HEK293 (cell line): ENCODE data around the gene GRK2.
"Not testable (repeated sequence)": the region's sequence is repeated elsewhere in the genome, so short reads cannot be mapped to it uniquely, and the experiment has no call there.

Experiments
- CTCF ChIA-PET: fragments of 350-600 bp; formaldehyde crosslinking; extraction: SDS; loops from one replicate; lab custom pipeline; 2021; ENCODE audit warnings: antibody characterized with exemption; lab: Yijun Ruan, JAX
- POLR2A ChIA-PET: fragments of 300-600 bp; formaldehyde crosslinking; extraction: SDS; loops from one replicate; lab custom pipeline; 2020; ENCODE audit warnings: antibody characterized with exemption, inconsistent platforms; lab: Yijun Ruan, JAX
- H3K27ac ChIP-seq: fragments of 200-500 bp; sonication (Bioruptor generic); 2 replicates; pipeline ENCODE4 v1.5.1; 2014; ENCODE audit warnings: low read depth, low read length, control low read depth, inconsistent platforms; ENCODE audit errors: extremely low read depth
- H3K36me3 ChIP-seq, 2 experiments: fragments of 200-500 bp in 1 of 2; sonication (Bioruptor generic) in 1 of 2; 1 replicate in 1 of 2; 2 replicates in 1 of 2; pipeline ENCODE4 v1.5.1; 2014 to 2017; ENCODE audit warnings: inconsistent platforms in 2 of 2, low read length in 2 of 2; ENCODE audit not compliant: control insufficient read depth in 2 of 2, insufficient read depth in 1 of 2
- H3K4me1 ChIP-seq: fragments of 200-500 bp; sonication (Bioruptor generic); 2 replicates; pipeline ENCODE4 v1.5.1; 2014; ENCODE audit warnings: mild to moderate bottlenecking, low read length, inconsistent platforms; ENCODE audit not compliant: control insufficient read depth, insufficient read depth
- H3K4me3 ChIP-seq: 2 replicates; pipeline ENCODE4 v1.5.1; 2011; ENCODE audit warnings: low read depth, mild to moderate bottlenecking, control low read depth, low read length, moderate library complexity
- H3K9me3 ChIP-seq: fragments of 200-500 bp; sonication (Bioruptor generic); 2 replicates; pipeline ENCODE4 v1.5.1; 2014; ENCODE audit warnings: low read depth, low read length, inconsistent platforms; ENCODE audit not compliant: control insufficient read depth, insufficient read depth
- GLIS2 ChIP-seq: fragments of 450-650 bp; formaldehyde crosslinking; IDR thresholded peaks from 2 replicates; pipeline ENCODE4 v1.5.1; 2016; ENCODE audit warnings: missing biosample characterization, missing genetic modification characterization
- KLF8 ChIP-seq: fragments of 450-650 bp; formaldehyde crosslinking; IDR thresholded peaks from 2 replicates; pipeline ENCODE4 v1.5.1; 2016; ENCODE audit warnings: missing biosample characterization, missing genetic modification characterization
- SCRT2 ChIP-seq: fragments of 450-650 bp; formaldehyde crosslinking; IDR thresholded peaks from 2 replicates; pipeline ENCODE4 v1.5.1; 2016; ENCODE audit warnings: missing biosample characterization, missing genetic modification characterization
- ZFHX2 ChIP-seq: fragments of 450-650 bp; formaldehyde crosslinking; conservative IDR thresholded peaks from 2 replicates; pipeline ENCODE4 v1.5.1; 2016; ENCODE audit warnings: missing biosample characterization, missing genetic modification characterization
- ZFP37 ChIP-seq: fragments of 450-650 bp; formaldehyde crosslinking; IDR thresholded peaks from 2 replicates; pipeline ENCODE4 v1.5.1; 2016; ENCODE audit warnings: missing biosample characterization, missing genetic modification characterization
- ZNF24 ChIP-seq: fragments of 450-650 bp; formaldehyde crosslinking; IDR thresholded peaks from 2 replicates; pipeline ENCODE4 v1.5.1; 2016; ENCODE audit warnings: missing biosample characterization, missing genetic modification characterization
- ZNF292 ChIP-seq: fragments of 450-650 bp; formaldehyde crosslinking; IDR thresholded peaks from 2 replicates; pipeline ENCODE4 v1.5.1; 2016; ENCODE audit warnings: low read depth, missing biosample characterization, missing genetic modification characterization, borderline replicate concordance
- ZNF335 ChIP-seq: fragments of 450-650 bp; formaldehyde crosslinking; conservative IDR thresholded peaks from 2 replicates; pipeline ENCODE4 v1.5.1; 2016; ENCODE audit warnings: missing biosample characterization, missing genetic modification characterization
- ZNF585B ChIP-seq: fragments of 450-650 bp; formaldehyde crosslinking; IDR thresholded peaks from 2 replicates; pipeline ENCODE4 v1.5.1; 2016; ENCODE audit warnings: missing biosample characterization, missing genetic modification characterization
- ZNF626 ChIP-seq: fragments of 450-650 bp; sonication (Bioruptor Pico); formaldehyde crosslinking; IDR thresholded peaks from 2 replicates; pipeline ENCODE4 v1.5.1; 2018; ENCODE audit warnings: missing biosample characterization, missing genetic modification characterization, inconsistent platforms
- ZNF792 ChIP-seq: fragments of 450-650 bp; formaldehyde crosslinking; IDR thresholded peaks from 2 replicates; pipeline ENCODE4 v1.5.1; 2016; ENCODE audit warnings: missing biosample characterization, missing genetic modification characterization
- ZNF830 ChIP-seq: fragments of 450-650 bp; IDR thresholded peaks from 2 replicates; pipeline ENCODE4 v1.5.0; 2018; ENCODE audit warnings: missing biosample characterization, missing genetic modification characterization, low read depth, mild to moderate bottlenecking, moderate library complexity
- TF ChIP-seq, protein P1 (sequence below): fragments of 450-650 bp; formaldehyde crosslinking; IDR thresholded peaks from 2 replicates; pipeline ENCODE4 v1.5.1; 2016; ENCODE audit warnings: missing biosample characterization, missing genetic modification characterization
- TF ChIP-seq, protein P2 (sequence below): fragments of 450-650 bp; formaldehyde crosslinking; IDR thresholded peaks from 2 replicates; pipeline ENCODE4 v1.5.1; 2016; ENCODE audit warnings: missing biosample characterization, missing genetic modification characterization, borderline replicate concordance
- TF ChIP-seq, protein P3 (sequence below): fragments of 450-650 bp; formaldehyde crosslinking; IDR thresholded peaks from 2 replicates; pipeline ENCODE4 v1.5.1; 2016; ENCODE audit warnings: missing biosample characterization, missing genetic modification characterization

Gene GRK2

DNA sequence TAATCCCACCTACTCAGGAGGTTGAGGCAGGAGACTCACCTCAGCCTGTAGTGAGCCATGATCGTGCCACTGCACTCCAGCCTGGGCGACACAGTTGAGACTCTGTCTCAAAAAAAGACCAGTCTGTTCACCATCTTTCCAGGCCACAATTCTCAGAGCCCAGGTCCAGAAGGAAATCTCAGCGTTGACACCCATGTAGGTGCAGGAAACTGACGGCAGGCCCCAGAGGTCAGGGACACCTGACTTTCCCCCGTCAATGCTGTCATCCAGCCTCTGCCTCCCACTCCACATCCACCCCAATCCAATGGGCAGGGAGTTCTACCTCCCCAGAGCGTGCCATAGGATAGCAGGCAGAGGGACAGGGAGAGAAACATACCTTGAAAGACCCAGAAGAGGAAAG, 5.9 kb upstream of the GRK2 start:
- no peak overlapping the region for H3K4me3 ChIP-seq
- no peaks in the 10 kb centered on the region for H3K4me1 ChIP-seq
- TF ChIP-seq, protein P1, sequence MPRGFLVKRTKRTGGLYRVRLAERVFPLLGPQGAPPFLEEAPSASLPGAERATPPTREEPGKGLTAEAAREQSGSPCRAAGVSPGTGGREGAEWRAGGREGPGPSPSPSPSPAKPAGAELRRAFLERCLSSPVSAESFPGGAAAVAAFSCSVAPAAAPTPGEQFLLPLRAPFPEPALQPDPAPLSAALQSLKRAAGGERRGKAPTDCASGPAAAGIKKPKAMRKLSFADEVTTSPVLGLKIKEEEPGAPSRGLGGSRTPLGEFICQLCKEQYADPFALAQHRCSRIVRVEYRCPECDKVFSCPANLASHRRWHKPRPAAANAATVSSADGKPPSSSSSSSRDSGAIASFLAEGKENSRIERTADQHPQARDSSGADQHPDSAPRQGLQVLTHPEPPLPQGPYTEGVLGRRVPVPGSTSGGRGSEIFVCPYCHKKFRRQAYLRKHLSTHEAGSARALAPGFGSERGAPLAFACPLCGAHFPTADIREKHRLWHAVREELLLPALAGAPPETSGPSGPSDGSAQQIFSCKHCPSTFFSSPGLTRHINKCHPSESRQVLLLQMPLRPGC (tag by site-specific recombination) = no peak
- TF ChIP-seq ZFHX2 (tag by site-specific recombination) = no peak
- no peak for TF ChIP-seq GLIS2
- TF ChIP-seq ZNF830 (tag by site-specific recombination) = no peak
- no peak for TF ChIP-seq ZNF24 (tag by site-specific recombination)
- TF ChIP-seq ZNF792 = no peak
- TF ChIP-seq, protein P2, sequence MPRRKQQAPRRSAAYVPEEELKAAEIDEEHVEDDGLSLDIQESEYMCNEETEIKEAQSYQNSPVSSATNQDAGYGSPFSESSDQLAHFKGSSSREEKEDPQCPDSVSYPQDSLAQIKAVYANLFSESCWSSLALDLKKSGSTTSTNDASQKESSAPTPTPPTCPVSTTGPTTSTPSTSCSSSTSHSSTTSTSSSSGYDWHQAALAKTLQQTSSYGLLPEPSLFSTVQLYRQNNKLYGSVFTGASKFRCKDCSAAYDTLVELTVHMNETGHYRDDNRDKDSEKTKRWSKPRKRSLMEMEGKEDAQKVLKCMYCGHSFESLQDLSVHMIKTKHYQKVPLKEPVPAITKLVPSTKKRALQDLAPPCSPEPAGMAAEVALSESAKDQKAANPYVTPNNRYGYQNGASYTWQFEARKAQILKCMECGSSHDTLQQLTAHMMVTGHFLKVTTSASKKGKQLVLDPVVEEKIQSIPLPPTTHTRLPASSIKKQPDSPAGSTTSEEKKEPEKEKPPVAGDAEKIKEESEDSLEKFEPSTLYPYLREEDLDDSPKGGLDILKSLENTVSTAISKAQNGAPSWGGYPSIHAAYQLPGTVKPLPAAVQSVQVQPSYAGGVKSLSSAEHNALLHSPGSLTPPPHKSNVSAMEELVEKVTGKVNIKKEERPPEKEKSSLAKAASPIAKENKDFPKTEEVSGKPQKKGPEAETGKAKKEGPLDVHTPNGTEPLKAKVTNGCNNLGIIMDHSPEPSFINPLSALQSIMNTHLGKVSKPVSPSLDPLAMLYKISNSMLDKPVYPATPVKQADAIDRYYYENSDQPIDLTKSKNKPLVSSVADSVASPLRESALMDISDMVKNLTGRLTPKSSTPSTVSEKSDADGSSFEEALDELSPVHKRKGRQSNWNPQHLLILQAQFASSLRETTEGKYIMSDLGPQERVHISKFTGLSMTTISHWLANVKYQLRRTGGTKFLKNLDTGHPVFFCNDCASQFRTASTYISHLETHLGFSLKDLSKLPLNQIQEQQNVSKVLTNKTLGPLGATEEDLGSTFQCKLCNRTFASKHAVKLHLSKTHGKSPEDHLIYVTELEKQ (tag by site-specific recombination) = no peak
- TF ChIP-seq ZNF626 (tag by site-specific recombination) = no peak
- TF ChIP-seq KLF8 (tag by site-specific recombination) = no peak
- no peak for TF ChIP-seq ZNF292
- TF ChIP-seq ZNF585B (tag by site-specific recombination) = no peak
- TF ChIP-seq, protein P3, sequence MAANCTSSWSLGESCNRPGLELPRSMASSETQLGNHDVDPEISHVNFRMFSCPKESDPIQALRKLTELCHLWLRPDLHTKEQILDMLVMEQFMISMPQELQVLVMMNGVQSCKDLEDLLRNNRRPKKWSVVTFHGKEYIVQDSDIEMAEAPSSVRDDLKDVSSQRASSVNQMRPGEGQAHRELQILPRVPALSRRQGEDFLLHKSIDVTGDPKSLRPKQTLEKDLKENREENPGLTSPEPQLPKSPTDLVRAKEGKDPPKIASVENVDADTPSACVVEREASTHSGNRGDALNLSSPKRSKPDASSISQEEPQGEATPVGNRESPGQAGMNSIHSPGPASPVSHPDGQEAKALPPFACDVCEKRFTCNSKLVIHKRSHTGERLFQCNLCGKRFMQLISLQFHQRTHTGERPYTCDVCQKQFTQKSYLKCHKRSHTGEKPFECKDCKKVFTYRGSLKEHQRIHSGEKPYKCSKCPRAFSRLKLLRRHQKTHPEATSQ (tag by site-specific recombination) = no peak
- no peak for TF ChIP-seq ZFP37 (tag by site-specific recombination)
- TF ChIP-seq SCRT2 (tag by site-specific recombination) = no peak
- ChIA-PET POLR2A (no interaction called here), CTCF (no interaction called here)
- peaks cover 0 to 19% of the 10 kb centered on the region in 2 experiments; a peak in 1 of 3 replicates for H3K36me3 ChIP-seq
- H3K9me3 ChIP-seq = no peaks in the 10 kb centered on the region
- no peak overlapping the region for H3K27ac ChIP-seq

DNA sequence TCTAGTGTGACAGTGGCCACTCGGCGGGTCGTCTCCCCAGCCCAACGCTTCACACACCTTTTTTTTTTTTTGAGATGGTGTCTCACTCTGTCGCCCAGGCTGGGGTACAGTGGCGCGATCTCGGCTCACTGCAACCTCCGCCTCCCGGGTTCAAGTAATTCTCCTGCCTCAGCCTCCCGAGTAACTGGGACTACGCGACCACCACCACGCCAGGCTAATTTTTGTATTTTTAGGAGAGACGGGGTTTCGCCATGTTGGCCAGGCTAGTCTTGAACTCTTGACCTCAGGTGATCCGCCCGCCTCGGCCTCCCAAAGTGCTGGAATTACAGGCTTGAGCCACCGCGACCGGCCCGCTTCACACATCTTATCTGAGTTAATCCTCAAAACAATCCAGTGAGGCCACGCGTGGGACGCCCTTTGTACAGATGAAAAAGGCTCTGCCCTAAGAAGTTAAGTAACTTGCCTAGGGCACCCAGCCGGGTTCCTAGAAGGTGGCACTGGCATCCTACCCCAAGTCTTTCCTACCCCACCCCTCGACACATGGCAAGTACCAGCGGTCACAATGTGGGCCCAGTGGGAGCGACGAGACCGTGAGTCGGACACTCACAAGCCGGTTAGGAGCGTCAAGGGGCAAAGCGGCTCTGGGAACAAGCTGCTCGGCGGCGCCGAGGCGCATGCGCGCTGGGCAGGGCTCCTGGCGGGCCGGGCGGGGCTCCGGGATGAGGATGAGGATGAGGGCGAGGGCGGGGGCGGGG, 5.2 kb upstream of the GRK2 start:
- TF ChIP-seq ZNF335 = 0 out of 2 replicates have a peak, but pooled peaks have one; percentile 17
- ChIA-PET CTCF (interaction anchor here (0.7 to 4.9 kb wide), 25 partner anchors 9 to 467 kb away, joined by 3 to 104 read pairs (median 5); partner anchors contain the start of genes ANKRD13D, KDM2A and SSH3), POLR2A (interaction anchor here (0.8 to 2.2 kb wide), 4 partner anchors 21 to 92 kb away, joined by 3 to 8 read pairs (median 6); partner anchors contain the start of genes ANKRD13D and POLD4)
- not testable (repeated sequence) for H3K9me3 ChIP-seq, H3K27ac ChIP-seq, H3K4me1 ChIP-seq
- peak overlapping the region; percentile 29 for H3K4me3 ChIP-seq
- H3K36me3 ChIP-seq = peaks cover 0 to 12% of the 10 kb centered on the region in 2 experiments; a peak in 1 of 3 replicates
